ENCODE results near the gene NHLRC2.

The NHLRC2 gene

DNA sequence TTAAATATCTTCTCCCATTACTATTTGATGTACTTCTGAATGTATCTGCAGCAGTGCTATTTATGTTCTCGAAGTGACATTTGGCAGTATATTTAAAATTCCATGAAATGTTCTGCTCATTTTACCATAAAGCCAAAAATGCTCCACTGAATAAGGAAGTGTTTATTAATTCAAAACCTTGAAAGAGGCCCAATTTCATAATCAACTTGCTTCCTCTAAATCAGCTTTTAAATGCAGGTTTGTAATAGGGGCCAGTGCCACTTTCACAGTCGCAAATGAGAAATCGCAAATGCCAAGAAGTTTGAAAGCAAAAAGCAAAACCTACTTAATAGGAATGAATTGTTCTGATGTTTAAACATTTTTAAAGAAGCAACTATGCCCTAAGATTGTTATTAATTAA, 11.4 kb downstream of the NHLRC2 start:
- H3K27ac ChIP-seq = no peak overlapping the region
- TF ChIP-seq, protein P1, sequence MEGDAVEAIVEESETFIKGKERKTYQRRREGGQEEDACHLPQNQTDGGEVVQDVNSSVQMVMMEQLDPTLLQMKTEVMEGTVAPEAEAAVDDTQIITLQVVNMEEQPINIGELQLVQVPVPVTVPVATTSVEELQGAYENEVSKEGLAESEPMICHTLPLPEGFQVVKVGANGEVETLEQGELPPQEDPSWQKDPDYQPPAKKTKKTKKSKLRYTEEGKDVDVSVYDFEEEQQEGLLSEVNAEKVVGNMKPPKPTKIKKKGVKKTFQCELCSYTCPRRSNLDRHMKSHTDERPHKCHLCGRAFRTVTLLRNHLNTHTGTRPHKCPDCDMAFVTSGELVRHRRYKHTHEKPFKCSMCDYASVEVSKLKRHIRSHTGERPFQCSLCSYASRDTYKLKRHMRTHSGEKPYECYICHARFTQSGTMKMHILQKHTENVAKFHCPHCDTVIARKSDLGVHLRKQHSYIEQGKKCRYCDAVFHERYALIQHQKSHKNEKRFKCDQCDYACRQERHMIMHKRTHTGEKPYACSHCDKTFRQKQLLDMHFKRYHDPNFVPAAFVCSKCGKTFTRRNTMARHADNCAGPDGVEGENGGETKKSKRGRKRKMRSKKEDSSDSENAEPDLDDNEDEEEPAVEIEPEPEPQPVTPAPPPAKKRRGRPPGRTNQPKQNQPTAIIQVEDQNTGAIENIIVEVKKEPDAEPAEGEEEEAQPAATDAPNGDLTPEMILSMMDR (IDR thresholded peaks at IDR 0.05) = no peak
- H3K4me3 ChIP-seq = no peak overlapping the region
- DNase-seq (ENCODE audit: low spot score) = no peak

DNA sequence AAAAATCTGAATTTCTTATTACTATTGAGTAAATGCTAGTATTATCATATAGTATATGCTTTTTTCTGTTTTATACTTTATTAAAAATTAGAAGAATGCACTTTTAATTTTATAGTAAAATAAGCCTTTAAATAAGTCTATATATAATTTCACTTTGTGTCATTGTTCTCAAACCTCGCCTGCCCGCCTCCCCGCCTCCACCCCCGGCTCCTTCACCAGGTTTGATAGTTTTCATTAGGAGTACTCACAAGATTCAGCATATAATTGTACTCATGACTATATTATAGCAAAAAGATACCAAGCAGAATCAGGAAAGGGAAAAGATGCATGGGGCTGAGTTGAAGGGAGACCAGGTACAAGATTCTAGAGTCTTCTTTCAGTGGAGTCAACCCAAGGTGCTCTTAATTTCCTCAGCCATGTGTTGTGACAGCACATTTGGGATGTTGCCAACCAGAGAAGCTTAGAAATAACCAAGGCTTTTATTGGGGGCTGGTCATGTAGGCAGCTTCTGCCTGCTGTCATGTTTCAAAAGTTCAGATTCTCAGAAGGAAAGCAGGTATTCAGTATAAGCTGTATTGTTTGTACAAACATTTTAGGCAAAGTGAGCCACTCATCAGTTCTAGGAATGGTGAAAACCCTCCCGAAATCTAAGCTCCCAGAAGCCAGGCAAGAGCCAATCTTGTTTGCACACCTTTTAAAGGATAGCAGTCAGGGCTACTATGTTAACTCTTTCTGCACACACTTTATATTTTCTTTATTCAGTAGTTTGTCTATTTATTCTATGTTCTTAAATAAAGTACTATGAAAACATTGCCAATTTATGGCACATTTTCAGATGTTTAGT, 12.3 kb downstream of the NHLRC2 start:
- no peak for DNase-seq (ENCODE audit: low spot score)
- Histone ChIP-seq H3K4me3 (no peak overlapping the region), H3K27ac (no peak overlapping the region)
- TF ChIP-seq, protein P1 (IDR thresholded peaks at IDR 0.05) = no peak

DNA sequence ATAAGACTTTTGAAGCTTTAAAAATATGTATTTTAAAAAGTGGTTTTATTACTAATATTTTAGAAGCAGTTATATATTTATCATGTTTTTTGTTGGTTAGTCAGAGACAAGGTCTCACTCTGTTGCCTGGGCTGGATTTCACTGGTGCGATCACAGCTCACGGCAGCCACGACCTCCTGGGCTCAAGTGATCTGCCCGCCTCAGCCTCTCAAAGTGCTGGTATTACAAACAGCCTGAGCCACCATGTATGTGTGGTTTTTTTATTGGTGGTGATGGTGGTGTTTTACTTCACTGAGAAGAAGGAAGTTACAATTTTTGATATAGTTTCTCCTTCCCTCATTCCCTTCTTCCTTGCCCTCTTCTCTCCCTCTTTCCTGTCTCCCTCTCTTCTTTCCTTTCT, 13.4 kb downstream of the NHLRC2 start:
- Histone ChIP-seq H3K27ac (no peak overlapping the region), H3K4me3 (no peak overlapping the region)
- TF ChIP-seq, protein P1 (IDR thresholded peaks at IDR 0.05) = no peak
- DNase-seq (ENCODE audit: low spot score) = no peak

DNA sequence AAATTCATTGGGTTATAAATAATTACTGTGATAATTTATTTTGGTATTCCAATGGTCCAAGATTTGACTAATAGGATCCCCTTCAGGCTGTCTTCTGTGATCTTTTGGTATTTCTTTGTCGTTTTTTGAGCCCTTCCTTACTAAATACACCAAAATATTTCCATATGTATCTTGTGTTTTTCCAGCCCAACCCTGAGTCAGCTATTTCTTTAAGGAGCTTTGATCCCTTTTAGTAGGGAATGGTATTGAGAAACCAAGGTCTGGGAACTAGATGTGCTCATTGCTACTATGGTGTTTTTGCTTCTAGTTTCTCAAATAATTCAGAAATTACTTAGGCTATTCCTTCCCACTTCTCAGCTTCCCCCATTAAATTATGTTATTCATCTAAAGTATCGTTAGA, 15.3 kb downstream of the NHLRC2 start:
- H3K27ac ChIP-seq = no peak overlapping the region
- no peak overlapping the region for H3K4me3 ChIP-seq
- TF ChIP-seq, protein P1 (IDR thresholded peaks at IDR 0.05) = no peak
- DNase-seq (ENCODE audit: low spot score) = no peak

GRCh38 chr10:113872139-113873030, 17.9 kb downstream of the NHLRC2 start:
- no peak for DNase-seq (ENCODE audit: low spot score)
- no peak overlapping the region for H3K4me3 ChIP-seq
- no peak overlapping the region for H3K27ac ChIP-seq
- TF ChIP-seq, protein P1 (IDR thresholded peaks at IDR 0.05) = no peak

DNA sequence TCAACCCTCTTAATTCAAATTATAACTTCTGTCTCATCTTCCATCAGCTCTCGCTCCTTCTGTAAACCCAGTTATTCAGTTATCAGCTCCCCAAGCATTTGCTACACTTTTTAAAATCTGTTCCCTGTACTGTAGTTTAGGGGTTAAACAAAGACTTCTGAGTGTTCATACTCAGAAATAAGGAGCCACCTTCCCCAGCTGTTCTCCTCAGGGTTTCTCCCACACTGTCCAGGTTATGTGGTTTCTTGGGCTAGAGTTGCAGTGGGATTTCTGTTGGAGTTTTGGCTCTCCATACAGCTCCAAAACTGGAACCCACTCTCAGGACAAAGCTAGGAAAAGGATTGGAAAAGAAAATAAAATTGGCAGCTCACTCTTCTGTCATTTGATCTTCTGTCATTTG, 20.8 kb downstream of the NHLRC2 start:
- no peak overlapping the region for H3K27ac ChIP-seq
- no peak for DNase-seq (ENCODE audit: low spot score)
- TF ChIP-seq, protein P1 (IDR thresholded peaks at IDR 0.05) = no peak
- no peak overlapping the region for H3K4me3 ChIP-seq
